Left kidney (tissue), 2 donors: ENCODE results near the gene HEMK1. TPM values are rescaled to one million over a fixed set of nuclear protein-coding genes. Genes with fewer than 3 reads are reported as not detected.

ENCODE experiments used
- DNase-seq: peaks from one replicate; pipeline ENCODE4 v3.0.0-alpha.2; 2013
- polyA plus RNA-seq: library from polyadenylated mRNA; unstranded; fragments of 120-200 nt; gene quantifications from one replicate; pipeline ENCODE4 v1.2.1, GENCODE V29; 2013; ENCODE audit not compliant: insufficient read length

HEMK1 gene
- polyA plus RNA-seq, 1 donor, result 22.8 TPM

DNA sequence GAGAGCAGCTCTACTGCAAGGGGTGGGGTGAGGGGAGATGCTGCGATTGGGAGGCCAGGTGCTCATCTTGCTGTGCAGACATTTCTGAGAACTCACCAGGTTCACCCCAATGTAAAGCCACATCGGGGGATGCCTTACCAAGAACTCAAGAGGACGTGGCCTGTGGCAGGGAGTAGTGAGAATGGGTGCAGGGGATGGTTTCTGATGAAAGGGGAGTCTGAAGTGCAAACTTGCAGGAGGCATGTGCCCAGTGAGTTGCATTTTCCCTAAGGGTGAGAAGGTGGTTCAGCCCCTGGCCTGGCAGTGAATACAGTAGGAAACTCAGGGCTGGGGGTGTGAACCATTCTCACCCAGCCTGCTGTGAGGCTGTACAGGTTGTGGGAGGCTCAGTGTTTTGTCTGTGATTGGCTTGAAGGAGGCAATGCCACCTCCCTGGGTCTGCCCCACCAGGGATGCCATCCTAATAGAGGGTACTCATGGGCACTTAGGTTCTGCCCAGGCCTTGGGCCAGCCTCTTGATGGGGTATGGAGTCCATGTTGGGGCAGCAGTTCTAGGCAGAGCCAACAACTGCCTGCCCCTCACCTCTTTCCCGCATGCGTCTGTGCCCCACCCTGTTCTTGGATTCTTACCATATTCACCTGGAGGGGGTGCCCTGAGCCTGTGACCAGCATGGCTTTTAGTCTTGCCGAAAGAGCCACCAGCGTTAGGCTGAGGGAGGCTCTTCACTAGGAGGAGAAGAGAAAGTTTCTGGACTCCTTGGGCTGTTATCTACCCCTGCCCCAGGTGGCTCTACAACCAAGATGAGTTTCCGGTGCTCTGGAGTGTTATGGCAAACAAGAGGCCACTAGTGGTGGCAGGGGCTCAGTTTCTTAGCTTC, 4.5 kb downstream of the HEMK1 start:
- DNase-seq, result no peak

DNA sequence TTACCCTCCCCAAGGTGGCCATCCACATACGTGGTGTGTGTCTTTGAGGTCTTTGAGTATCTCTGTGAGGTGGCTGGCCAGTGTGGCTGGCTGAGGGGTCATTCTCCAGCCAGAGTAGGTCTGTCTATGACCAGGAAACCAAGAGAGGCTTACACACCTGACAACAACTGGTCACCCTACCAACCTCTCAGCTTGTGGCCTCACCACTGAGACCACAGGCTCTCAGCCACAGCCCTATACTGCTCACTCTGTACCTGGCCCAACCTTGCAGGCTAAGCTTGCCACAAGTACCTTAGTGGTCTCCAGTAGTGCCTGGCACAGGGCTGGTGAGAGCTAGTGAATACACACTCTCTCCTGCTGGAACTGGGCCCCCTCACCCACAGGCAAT, 5.1 kb downstream of the HEMK1 start:
- DNase-seq, result no peak

DNA sequence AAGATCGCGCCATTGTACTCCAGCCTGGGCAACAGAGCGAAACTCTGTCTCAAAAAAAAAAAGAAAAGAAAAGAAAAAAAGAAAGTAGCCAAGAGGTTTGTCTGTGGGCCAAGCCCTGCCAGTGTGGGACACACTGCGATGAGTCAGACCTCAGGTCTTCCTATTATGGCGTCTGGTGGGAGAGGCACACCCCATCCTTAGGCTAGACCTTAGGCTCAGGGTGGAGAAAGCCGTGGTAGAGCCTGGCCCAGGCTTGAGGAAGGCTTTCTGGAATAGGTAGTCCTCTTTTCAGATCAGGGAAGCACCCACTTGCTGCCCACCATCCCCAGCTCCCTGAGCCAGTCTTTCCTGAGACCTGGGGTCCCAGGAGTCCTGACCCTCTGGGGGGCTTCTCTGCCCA, 6.0 kb downstream of the HEMK1 start:
- no peak for DNase-seq

DNA sequence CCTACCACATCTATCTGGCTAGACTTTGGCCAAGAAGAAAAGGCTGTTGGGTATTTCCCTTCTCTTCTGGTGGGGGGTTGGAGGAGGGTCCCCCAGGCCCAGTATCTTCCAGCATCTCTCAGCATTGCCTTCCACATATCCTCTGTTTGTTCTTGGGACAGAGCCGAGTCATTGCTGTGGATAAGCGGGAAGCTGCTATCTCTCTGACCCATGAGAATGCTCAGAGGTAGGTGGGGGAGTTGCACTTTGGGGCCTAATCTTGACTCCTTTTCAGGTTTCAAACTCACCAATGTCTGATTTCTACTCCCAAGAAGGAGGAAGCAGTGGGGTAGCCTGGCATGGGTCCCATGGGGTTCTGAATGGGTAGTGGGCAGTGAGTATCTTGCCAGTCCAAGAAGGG, 8.0 kb downstream of the HEMK1 start:
- DNase-seq, result no peak

DNA sequence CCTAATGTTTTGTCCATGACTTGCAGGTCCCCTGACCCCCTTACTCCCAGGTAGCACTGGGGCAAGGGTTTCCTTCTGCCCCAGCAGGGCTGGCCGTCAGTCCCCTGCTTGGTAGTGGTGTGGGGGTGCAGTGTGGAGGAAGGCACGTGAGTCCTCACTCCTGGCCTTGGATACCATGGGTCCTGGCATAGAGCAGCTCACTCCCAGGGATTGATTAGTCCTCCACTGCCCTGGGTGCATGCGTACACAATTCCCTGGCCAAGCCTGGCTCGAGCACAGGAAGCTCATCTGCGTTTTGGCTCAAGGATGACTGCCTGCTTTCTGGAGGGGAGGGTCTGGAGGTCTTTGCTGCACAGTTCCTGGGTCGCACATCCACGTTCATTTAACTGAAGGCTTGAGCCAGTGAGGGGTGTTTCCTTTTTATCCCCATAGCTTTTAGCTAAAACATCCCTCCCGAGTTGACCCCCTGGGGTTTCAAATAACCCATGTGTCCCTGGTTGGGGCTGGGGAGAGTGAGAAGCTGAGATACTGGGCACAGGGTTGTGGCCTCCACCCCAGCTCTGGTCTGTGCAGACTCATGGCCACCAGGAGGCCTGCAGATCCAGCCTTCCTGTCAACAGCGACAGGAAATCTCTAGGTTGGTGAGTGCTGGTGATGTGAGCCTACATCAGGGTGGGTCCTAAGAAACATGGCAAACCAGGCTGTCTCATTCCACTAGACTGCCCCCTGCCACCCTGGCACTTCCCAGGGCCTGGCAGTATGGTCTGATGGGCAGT, 11.5 kb downstream of the HEMK1 start:
- no peak for DNase-seq

DNA sequence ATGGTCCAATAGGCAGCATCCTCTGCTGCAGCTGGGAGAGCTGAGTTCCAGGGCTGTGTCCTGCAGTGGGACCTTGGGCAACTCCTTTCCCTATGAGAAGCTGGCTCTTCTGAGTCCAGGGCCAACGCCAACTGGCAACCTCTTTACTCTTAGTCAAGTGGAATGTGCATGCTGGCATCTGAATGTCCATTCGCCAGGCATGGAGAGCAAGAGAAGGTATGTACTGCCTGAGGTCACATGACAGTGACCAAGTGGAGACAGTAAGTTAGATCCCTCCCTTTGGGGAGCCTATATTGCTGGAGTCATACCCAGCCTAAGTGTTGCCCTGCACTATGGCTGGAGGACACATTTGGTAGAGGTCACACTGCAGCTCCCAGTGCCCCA, 12.1 kb downstream of the HEMK1 start:
- DNase-seq, result no peak

DNA sequence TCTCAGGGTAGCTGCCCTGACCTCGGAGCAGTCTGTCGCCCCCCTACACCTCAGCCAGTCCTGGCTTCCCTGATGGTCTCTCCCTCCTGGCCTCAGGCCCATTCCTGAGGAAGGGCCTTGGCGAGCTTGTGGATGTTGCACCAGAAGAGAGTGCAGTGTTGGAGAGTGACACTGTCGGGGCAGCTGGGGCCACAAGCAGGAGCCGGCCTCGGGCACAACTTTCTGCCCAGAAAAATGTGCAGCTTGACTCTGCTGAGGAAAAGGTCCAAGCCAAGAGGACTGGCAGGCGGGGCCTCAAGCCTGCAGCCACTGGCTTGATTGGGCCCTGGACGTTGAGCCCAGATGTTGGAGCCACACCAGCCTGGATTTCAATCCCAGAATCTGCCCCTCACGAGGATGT, 12.8 kb downstream of the HEMK1 start:
- no peak for DNase-seq

DNA sequence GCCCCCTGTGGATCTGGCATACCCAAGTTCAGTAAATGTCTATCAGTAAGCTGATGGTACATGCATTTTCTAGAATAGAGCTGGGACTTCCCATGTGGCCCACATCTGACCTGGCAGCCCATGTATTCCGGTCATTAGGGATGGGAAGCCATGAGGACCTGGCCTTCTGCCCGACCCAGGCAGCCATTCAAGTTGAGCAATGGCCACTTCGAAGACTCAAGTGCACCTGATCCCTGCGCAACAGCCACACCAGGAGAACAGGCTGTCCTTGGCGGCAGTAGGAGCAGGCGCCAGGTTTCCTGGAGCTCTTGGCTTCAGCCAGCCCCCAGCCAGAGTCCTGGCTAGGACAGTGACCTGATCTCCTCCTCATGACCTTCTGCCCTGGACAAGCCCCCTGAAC, 14.6 kb downstream of the HEMK1 start:
- no peak for DNase-seq

DNA sequence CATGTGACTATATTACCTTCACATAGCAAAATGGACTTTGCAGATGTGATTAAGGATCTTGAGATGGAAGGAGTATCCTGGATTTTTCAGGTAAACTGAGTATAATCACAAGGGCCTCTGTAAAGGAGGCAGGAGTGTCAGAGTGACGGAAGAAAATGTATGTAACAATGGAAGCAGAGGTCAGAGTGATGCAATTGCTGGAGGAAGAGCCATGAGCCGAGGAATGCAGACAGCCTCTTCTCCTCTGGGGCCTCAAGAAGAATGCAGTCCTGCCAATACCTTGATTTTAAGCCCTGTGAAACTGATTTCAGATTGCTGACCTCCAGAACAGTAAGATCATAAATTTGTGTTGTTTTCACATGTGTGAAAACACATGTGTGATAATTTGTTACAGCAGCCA, 15.1 kb downstream of the HEMK1 start:
- no peak for DNase-seq

DNA sequence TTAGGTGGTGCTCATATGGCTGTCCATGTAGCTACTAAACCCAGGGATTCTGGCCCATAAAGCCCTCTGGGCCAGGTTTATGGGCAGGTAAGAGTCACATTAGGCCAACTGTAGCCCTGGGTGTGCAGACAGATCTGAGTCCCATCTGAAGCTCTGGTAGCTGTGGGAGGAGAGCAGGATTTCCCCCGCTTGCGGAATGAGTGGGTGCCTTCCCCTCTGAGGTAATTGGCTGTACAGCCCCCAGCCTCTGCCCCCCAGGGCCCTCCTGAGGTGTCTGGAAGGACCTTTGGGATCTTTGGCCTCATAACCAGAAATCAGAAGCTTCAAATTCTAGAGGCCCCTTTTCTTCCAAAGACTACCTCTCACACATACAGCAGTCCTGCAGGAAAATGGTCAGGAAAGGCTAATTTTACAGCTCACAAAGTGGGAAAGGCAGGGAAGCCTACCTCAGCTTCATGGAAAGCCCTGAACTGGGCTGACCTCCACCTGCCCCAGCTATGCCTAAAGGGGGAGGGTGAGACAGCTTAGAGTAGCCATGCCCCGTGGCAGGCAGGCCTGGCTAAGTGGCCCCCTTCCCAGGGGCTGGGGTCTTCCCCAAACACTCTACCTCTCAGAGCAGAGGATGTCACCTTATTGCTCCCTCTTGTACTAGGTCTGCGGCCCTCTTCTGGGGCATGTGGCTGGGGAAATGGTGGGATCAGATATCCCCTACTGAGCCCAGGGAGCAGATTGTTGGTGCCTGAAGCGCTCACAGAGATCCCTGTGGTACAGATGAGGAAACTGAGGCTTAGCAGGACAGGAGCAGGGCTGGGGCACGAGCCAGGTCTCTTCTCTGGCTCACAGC, 16.8 kb downstream of the HEMK1 start:
- no peak for DNase-seq

DNA sequence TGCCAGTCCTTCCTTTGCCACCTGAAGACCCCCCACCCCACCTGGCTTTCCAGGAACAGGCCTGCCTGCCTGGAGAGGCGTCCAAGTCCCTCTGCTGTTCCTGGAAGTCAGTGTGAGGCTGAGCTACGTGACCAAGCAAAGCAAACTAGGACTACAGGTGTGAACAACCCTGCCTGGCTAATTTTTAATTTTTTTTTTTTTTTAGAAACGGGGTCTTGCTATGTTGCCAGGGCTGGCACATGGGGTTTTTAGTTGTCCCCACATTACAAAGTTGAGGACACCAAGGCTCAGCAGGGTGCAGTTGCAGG, 17.4 kb downstream of the HEMK1 start:
- DNase-seq, result no peak

DNA sequence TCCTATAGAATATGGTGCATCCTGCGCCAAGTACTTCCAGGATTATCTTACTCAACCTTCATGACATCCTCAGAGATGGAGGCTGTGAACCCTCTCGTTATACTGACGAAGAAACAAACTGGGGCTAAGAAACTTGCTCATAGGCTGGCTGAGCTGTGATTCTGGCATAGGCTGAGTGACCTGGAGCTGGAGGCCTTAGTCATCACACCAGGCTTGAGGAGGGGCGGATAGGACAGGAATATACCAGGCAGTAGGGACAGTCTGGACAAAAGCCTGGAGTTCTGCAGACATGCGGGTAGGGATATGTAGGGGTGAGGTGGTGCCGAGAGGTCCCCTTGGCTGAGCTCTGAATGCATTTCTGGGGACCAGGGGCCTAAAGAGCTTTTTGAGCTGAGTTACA, 18.1 kb downstream of the HEMK1 start:
- DNase-seq, result no peak

DNA sequence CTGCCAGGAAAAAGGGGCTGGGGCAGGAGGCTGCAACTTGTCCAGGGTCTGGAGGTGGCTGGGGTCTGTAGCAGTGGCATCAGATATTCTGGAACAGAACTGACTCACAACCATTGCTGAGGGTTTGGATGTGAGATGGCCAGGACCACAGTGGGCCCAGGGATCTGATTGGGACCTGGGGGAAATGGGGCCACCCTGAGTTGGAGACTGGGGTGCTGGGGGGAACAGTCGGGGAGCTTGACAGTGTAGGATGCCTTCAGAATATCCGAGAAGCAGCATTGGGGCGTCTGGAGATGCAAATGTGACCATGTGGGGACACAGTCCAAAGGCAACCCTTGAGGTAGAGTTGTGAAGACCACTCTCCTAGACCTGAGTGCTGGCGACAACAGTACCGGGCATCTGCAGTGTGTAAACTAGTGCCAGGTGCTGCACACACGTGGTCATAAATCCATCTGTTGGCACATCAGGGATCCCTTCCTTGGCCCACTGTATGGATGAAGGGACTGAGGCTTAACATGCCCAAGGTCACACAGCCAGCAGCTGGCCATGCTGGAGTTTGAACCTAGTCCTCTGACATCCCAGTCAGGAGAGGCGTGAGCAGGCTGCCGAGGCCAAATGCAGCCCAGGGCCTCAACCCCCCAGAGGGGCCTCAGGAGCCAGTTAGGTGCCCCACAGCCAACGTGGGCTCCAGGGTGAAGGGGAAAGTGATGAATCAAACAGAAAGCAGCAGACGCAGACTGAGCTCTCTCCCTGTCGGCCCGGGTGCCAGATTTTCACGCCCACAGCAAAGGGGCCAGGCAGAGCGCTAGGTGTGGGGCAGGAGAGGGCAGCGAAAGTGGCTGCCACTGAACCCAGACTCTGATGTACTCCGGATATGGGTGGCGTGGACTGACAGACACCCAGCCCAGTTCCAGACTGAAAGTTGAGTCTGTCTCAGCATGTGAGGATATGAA, 18.8 kb downstream of the HEMK1 start:
- no peak for DNase-seq

DNA sequence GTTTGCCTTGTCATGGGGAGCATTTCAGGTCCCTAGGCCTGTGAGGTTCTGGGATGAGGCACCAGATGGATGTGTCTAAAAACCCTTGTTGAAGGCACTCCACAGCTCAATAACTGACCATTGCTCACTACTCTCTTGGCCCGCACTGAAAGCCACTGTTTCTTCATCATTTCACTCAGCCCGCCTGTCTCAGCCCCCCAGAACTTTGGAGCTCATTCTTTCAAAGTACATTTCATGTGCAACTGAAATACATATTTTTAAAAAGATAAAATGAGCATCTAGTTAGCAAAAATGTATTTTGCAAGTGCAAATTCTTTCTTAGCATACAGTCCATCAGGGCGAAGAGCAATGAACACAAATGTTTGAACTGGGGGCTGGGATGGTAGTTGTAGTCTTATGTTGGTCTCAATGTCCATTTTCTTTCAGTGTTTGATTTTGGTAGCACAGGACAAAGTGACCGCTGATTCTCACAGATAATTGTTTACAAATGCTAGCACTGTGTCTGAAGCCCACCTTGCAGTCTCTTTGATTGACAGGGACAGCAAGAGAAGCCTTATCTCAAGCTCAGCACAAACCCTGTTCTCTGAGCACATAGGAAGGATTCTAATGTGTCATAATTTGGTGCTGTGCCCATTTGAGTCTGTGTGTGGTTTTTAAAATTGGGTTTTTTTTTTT, 19.6 kb downstream of the HEMK1 start:
- no peak for DNase-seq

DNA sequence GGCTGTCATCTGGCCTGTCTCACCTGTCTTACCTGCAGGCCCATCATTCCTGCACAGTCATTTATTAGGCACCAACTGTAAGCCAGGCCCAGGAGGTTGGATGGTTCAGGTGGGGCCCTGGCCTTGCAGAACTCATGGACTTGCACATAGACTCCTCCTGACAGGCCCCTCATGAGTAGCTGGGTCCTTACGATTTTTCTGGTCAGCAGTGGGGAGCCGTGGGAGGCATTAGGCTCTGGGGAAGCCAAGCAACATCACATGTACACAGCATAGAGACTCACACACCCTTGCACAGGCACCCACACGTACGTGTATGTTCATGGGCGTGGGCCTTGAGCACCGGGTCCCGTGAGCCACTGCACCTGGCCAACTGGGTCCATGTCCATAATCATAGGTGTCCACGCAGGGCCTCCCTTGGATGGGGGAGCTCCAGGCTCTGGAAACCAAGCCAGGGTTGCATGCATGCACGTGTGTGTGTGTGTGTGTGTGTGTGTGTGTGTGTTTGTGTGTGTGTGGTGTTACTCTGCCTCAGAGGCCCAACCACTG, 21.9 kb downstream of the HEMK1 start:
- DNase-seq, result no peak

DNA sequence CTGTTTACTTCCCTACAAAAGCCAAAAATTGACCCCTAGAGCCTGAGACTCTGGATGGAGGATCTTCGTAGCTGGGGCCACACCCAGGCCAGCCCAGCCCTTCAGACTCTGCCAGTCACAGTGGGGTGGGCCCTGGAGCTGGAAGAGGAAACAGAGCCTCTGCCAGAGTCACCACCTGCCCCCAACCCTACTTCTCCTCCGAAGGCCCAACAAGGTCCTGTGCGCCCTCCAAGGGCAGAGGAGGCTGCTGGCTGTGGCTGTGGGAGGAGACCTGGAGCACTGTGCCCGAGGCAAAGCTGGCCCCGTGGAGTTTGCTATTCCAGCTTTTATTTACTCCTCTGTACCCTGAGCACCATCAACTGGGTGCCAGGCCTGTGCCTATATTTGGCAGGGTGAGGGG, 23.2 kb downstream of the HEMK1 start:
- DNase-seq, result no peak

DNA sequence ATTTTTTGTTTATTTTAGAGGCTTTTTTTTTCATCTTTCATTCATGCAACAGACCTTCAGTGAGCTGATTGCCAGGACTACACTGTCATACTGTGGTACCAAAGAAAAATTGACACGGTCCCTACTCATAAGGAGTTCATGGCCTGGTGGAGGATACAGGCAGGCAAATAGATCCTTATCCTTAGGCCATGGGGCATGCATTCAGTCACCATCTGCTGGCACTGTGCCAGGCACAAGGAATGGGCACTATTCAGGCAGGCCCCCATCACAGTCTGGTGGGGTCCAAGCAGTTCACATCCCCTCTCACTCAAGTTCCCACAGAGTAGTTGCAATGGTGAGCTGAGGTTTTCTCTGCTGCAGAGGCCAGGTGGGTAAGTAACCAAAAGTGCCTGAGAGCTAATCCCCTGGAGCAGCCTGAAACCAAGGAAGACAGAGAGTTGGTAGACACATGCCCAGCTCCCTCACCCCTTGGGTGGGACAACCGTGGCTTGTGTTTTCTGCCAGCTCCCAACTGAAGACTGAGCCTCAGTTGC, 25.0 kb downstream of the HEMK1 start:
- no peak for DNase-seq

DNA sequence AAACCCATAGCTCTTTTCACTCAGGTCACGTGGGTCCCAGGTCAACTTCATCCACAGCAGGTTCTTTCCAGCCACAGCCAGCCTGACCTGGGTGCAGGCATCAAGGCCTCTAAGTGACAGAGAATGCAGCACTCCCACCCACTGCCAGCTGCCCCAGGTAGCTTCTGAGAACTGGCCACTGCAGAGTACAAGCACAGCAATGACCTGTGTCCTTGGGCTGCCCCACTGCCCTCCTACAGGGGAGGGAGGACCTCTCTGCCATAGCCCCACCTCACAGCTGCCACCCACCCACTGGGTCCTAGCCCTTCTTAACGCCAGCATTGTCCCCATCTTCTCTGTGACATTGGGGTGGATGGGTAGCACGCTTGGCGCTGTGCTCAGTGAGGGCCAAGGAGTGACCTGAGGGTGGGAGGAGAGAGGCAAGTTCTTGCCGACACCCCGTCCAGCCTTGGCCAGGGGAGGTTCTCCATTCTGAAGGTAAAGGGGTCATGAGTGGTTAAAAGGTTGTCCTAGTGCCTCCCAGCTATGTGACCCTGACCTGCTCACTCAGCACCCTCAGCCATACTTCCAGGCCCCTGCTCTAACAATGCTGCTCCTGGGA, 29.9 kb downstream of the HEMK1 start:
- no peak for DNase-seq

DNA sequence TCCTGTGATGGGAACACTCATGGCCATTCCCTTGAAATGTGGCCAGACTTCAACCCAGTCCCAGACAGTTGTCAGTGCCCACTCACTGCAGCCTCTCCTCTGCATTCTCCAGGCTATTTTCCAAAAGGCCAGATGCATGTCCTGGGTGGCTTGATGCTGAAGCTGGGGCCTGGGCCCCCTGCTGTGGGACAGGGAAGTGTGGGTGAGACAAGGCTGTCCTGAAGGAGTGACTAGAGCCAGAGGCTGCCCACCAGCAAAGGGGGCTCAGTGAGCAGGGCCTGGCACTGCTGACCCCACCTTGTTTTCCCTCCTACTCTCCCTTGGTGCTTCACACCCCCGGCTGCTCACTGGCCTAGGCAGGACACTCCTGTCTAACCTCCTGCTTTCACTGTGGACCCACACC, 30.4 kb downstream of the HEMK1 start:
- DNase-seq, result no peak

DNA sequence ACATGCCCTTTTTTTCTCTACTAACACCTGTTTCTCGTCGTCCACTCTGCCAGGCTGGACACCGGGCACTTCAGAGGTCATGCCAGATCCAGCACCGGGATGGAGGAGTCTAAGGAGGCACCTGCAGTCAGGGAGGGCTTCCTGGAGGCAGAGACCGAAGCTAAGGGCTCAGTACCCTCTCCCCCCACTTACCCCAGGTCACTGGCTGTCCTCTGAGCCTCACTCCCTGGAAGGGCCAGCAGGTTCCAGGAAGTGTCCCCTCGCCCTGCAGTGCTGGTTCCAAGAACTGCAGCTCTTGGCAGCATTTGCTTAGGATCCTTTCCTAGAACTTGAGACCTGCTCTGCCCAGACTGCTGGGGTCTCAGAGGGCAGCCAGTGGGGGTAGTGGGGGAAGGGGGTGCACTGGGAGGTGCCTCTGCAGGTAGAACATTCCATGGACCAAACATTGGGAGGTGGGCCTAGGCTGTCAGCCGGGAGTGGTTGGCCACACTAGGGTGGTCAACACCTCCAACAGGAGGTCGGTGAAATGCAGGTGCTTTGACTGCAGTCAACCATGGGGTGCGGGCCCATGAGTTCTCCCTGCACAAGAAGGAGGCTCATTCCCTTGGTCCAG, 30.9 kb downstream of the HEMK1 start:
- DNase-seq, result no peak
